Measurements from ENCODE around the gene MCAM. TPM values are rescaled to one million over a fixed set of nuclear protein-coding genes. Genes with fewer than 3 reads are reported as not detected.

Gene MCAM
- total RNA-seq, 1 experiment from 2014 or later = 124 TPM

GRCh38 chr11:119273721-119274120 is 43.2 kb downstream of the MCAM start:
- H3K9ac ChIP-seq (ENCODE audit: low read length) = no peak overlapping the region
- CTCF ChIA-PET = no interaction called here
- H3K79me2 ChIP-seq (ENCODE audit: low read length) = 0 out of 2 replicates have a peak, but pooled peaks cover 2% of the 10 kb centered on the region
- intact Hi-C loops (cut with micrococcal nuclease) = no loop called here
- H3K27ac ChIP-seq (ENCODE audit: low read length) = no peak overlapping the region
- no peak for ATAC-seq
- no peaks in the 10 kb centered on the region for H3K4me1 ChIP-seq (ENCODE audit: insufficient read depth, low read length)
- no peaks in the 10 kb centered on the region for H4K20me1 ChIP-seq (ENCODE audit: low read length)
- TF ChIP-seq EZH2 (IDR thresholded peaks at IDR 0.05; ENCODE audit: low read length, unreplicated experiment) (no peak), EZH2phosphoT487 (IDR thresholded peaks at IDR 0.05; ENCODE audit: borderline replicate concordance, low read length) (no peak), CTCF (conservative IDR thresholded peaks at IDR 0.05; ENCODE audit: low read depth, low read length) (no peak)
- no peaks in the 10 kb centered on the region for H3K27me3 ChIP-seq (ENCODE audit: low read length)
- H3K4me2 ChIP-seq (ENCODE audit: low read length) = no peak overlapping the region
- H3K9me3 ChIP-seq (ENCODE audit: low read length) = no peaks in the 10 kb centered on the region
- no peaks in the 10 kb centered on the region for H3F3A ChIP-seq (ENCODE audit: low read length, unreplicated experiment)
- DNase-seq = no peak
- no peak overlapping the region for H3K4me3 ChIP-seq (ENCODE audit: low read length)
- POLR2A ChIA-PET (ENCODE audit: unreplicated experiment) = no interaction called here
- H3K36me3 ChIP-seq (ENCODE audit: low read depth, low read length) = peaks cover 33% of the 10 kb centered on the region
- no peaks in the 10 kb centered on the region for H3K9me2 ChIP-seq (replicated peaks; ENCODE audit: low read length)
- no TSS peak for BruUV-seq (replicated peaks)
- no peak overlapping the region for H2AFZ ChIP-seq (ENCODE audit: low read length)

GRCh38 chr11:119267645-119268044 is 49.3 kb downstream of the MCAM start:
- H4K20me1 ChIP-seq (ENCODE audit: low read length) = no peaks in the 10 kb centered on the region
- ATAC-seq = no peak
- intact Hi-C loops (cut with micrococcal nuclease) = no loop called here

More at GRCh38 chr11:119267645-119268044, 49.3 kb downstream of the MCAM start:
- peaks cover 16% of the 10 kb centered on the region; the same call in 1 of the 2 replicates for H3K79me2 ChIP-seq (ENCODE audit: low read length)
- CTCF ChIA-PET = no interaction called here
- peaks cover 4% of the 10 kb centered on the region; the same call in 1 of the 2 replicates for H3K36me3 ChIP-seq (ENCODE audit: low read depth, low read length)
- H3K9ac ChIP-seq (ENCODE audit: low read length) = no peak overlapping the region
- no TSS peak for BruUV-seq (replicated peaks)
- no peaks in the 10 kb centered on the region for H3K9me2 ChIP-seq (replicated peaks; ENCODE audit: low read length)
- no peak for DNase-seq
- POLR2A ChIA-PET (ENCODE audit: unreplicated experiment) = no interaction called here
- no peak overlapping the region for H3K4me2 ChIP-seq (ENCODE audit: low read length)
- H2AFZ ChIP-seq (ENCODE audit: low read length) = no peak overlapping the region
- no peak overlapping the region for H3K4me3 ChIP-seq (ENCODE audit: low read length)
- no peak for TF ChIP-seq EZH2 (IDR thresholded peaks at IDR 0.05; ENCODE audit: low read length, unreplicated experiment)
- no peak for TF ChIP-seq CTCF (conservative IDR thresholded peaks at IDR 0.05; ENCODE audit: low read depth, low read length)
- TF ChIP-seq EZH2phosphoT487 (IDR thresholded peaks at IDR 0.05; ENCODE audit: borderline replicate concordance, low read length) = no peak
- H3K4me1 ChIP-seq (ENCODE audit: insufficient read depth, low read length) = no peaks in the 10 kb centered on the region
- H3F3A ChIP-seq (ENCODE audit: low read length, unreplicated experiment) = no peaks in the 10 kb centered on the region
- no peak overlapping the region for H3K27ac ChIP-seq (ENCODE audit: low read length)
- H3K9me3 ChIP-seq (ENCODE audit: low read length) = no peaks in the 10 kb centered on the region
- H3K27me3 ChIP-seq (ENCODE audit: low read length) = no peaks in the 10 kb centered on the region
